HUES6 (cell line): Measurements from ENCODE around the gene UGT1A1.
"Not testable (repeated sequence)": the region's sequence is repeated elsewhere in the genome, so short reads cannot be mapped to it uniquely, and the experiment has no call there.

ENCODE experiments used
- H3K27ac ChIP-seq: 2 replicates; pipeline ENCODE4 v1.7.0; 2013; ENCODE audit warnings: low read depth, mild to moderate bottlenecking, low read length, inconsistent platforms
- H3K27me3 ChIP-seq: 2 replicates; pipeline ENCODE4 v1.6.1; 2013; ENCODE audit warnings: low read length; ENCODE audit not compliant: control insufficient read depth, insufficient read depth
- H3K36me3 ChIP-seq: 2 replicates; pipeline ENCODE4 v1.6.1; 2013; ENCODE audit warnings: low read length; ENCODE audit not compliant: control insufficient read depth, insufficient read depth
- H3K4me1 ChIP-seq: 2 replicates; pipeline ENCODE4 v1.6.1; 2013; ENCODE audit warnings: low read length; ENCODE audit not compliant: control insufficient read depth, insufficient read depth
- H3K4me3 ChIP-seq: 2 replicates; pipeline ENCODE4 v1.5.1; 2013; ENCODE audit warnings: low read depth, low read length
- H3K9ac ChIP-seq: one replicate; pipeline ENCODE4 v1.6.1; 2013; ENCODE audit warnings: mild to moderate bottlenecking, low read length
- H3K9me3 ChIP-seq: 2 replicates; pipeline ENCODE4 v1.6.1; 2013; ENCODE audit warnings: low read depth, low read length; ENCODE audit not compliant: control insufficient read depth, insufficient read depth

Gene UGT1A1

DNA sequence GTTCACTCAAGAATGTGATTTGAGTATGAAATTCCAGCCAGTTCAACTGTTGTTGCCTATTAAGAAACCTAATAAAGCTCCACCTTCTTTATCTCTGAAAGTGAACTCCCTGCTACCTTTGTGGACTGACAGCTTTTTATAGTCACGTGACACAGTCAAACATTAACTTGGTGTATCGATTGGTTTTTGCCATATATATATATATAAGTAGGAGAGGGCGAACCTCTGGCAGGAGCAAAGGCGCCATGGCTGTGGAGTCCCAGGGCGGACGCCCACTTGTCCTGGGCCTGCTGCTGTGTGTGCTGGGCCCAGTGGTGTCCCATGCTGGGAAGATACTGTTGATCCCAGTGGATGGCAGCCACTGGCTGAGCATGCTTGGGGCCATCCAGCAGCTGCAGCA is at the start of gene UGT1A1:
Gene UGT1A1 (plus strand): TSS at position 228 of the 400 bp plus-strand sequence. CDS start 18 bp downstream, at position 246.
- Histone ChIP-seq H3K27me3 (no peaks in the 10 kb centered on the region), H3K4me1 (no peaks in the 10 kb centered on the region), H3K9ac (no peak within 1 kb of the TSS), H3K4me3 (no peak within 1 kb of the TSS), H3K27ac (no peak within 1 kb of the TSS), H3K9me3 (peaks cover under 1% of the 10 kb centered on the region; the same call in 1 of the 2 replicates), H3K36me3 (no peaks in the 10 kb centered on the region)

DNA sequence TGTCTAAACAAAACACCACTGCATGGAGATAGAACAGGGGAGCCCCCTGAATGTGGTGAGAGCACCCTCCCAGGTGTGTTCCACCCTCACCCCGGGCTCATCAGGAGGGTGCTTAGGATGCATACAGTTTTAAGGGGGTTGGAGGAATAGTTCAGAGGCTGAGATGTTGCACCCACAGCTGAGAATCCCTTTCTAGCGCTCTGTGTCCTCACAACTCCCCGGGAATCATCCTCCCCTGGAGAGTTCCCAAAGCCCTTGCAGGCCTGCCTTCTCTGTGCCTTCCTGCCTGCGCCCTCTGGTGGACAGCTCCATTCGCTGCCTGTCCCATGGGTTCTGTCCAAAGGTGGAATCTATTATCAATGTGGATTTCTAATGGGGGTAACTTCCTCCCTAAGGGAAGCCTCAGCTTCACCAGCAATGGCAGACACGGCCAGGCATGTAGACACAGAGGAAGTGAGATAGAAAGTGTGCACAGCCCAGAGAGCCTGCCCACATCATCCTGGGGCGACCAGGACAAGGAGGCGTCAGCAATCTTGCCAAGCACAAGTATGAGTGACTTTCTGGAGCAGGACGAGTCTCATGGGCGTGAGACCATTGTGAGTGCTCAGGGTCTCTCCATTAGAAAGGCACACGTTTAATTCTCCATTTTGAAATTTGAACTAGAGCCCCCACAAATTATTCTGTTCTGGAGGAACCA is 48.6 kb upstream of the UGT1A1 start:
- H3K27ac ChIP-seq, result no peak overlapping the region

DNA sequence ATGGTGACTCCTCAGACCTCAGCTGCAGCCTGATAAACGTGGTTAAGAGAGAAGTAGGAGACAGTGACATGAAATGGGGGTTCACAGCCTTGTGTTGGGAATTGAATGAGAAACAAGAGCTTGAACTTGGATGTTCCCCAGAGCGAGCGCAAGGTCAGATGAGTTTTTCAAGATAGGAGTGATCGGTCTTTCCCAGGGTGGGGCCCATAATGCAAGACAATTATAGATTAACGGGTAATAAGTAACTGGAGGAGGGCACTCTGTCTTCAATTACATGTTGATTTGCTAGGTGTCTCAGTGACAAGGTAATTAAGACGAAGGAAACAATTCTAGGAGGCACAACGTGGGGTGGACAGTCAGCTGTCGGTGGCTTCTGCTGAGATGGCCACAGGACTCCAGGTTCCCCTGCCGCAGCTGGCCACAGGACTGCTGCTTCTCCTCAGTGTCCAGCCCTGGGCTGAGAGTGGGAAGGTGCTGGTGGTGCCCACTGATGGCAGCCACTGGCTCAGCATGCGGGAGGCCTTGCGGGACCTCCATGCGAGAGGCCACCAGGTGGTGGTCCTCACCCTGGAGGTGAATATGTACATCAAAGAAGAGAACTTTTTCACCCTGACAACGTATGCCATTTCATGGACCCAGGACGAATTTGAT is 47.3 kb upstream of the UGT1A1 start, which contains the start of gene UGT1A5:
Gene UGT1A5 (plus strand): TSS at position 297 of the 651 bp plus-strand sequence. CDS start 85 bp downstream, at position 382.
- H3K9ac ChIP-seq, result no peak within 1 kb of the TSS
- H3K4me1 ChIP-seq, result peaks cover 3% of the 10 kb centered on the region; the same call in 1 of the 2 replicates
- no peak within 1 kb of the TSS for H3K27ac ChIP-seq
- no peaks in the 10 kb centered on the region for H3K36me3 ChIP-seq
- no peaks in the 10 kb centered on the region for H3K9me3 ChIP-seq
- no peaks in the 10 kb centered on the region for H3K27me3 ChIP-seq
- no peak within 1 kb of the TSS for H3K4me3 ChIP-seq

More for the DNA sequence above, 48.6 kb upstream of the UGT1A1 start:
- Histone ChIP-seq H3K4me1 (peaks cover 3% of the 10 kb centered on the region; the same call in 1 of the 2 replicates), H3K4me3 (no peak overlapping the region), H3K9me3 (no peaks in the 10 kb centered on the region), H3K36me3 (no peaks in the 10 kb centered on the region), H3K27me3 (no peaks in the 10 kb centered on the region), H3K9ac (no peak overlapping the region)

DNA sequence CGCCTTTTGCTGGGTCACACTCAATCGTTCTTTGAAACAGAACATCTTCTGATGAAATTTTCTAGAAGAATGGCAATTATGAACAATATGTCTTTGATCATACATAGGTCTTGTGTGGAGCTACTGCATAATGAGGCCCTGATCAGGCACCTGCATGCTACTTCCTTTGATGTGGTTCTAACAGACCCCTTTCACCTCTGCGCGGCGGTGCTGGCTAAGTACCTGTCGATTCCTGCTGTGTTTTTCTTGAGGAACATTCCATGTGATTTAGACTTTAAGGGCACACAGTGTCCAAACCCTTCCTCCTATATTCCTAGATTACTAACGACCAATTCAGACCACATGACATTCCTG is 46.8 kb upstream of the UGT1A1 start:
- Histone ChIP-seq H3K36me3 (no peaks in the 10 kb centered on the region), H3K27me3 (no peaks in the 10 kb centered on the region), H3K9ac (no peak overlapping the region), H3K9me3 (no peaks in the 10 kb centered on the region), H3K27ac (no peak overlapping the region), H3K4me3 (no peak overlapping the region), H3K4me1 (peaks cover 3% of the 10 kb centered on the region; the same call in 1 of the 2 replicates)

DNA sequence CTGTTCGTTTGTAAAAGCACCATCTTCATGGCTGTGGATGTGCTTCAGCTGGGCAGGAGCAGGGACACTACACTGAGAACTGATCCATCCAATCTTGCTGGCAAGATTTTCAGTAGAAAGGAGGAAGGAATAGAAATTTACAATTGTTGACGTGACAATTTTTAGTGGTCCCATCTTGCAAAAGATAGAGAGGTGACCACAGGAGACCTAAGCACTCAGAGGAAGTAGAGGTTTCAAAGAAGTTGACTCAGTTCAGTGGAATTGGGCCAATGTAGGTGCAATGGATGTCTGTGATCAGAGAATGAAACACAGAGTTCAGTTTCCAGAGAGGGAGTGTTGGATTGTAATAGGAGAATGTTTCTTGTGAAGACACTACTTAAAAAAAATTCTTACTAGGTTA is 45.9 kb upstream of the UGT1A1 start:
- H3K36me3 ChIP-seq, result no peaks in the 10 kb centered on the region
- no peak overlapping the region for H3K27ac ChIP-seq
- no peak overlapping the region for H3K4me3 ChIP-seq
- H3K9me3 ChIP-seq, result no peaks in the 10 kb centered on the region
- peaks cover 3% of the 10 kb centered on the region; the same call in 1 of the 2 replicates for H3K4me1 ChIP-seq
- no peak overlapping the region for H3K9ac ChIP-seq
- no peaks in the 10 kb centered on the region for H3K27me3 ChIP-seq

DNA sequence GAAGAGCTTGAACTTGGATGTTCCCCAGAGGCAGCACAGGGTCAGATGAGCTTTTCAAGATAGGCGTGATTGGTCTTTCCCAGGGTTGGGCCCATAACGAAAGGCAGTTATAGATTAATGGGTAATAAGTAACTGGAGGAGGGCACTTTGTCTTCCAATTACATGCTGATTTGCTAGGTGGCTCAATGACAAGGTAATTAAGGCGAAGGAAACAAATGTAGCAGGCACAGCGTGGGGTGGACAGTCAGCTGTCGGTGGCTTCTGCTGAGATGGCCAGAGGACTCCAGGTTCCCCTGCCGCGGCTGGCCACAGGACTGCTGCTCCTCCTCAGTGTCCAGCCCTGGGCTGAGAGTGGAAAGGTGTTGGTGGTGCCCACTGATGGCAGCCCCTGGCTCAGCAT is 41.5 kb upstream of the UGT1A1 start, which contains the start of gene UGT1A4:
Gene UGT1A4 (plus strand): TSS at position 185 of the 400 bp plus-strand sequence. CDS start 85 bp downstream, at position 270.
- no peak within 1 kb of the TSS for H3K9ac ChIP-seq
- H3K27me3 ChIP-seq, result no peaks in the 10 kb centered on the region
- no peaks in the 10 kb centered on the region for H3K9me3 ChIP-seq
- H3K36me3 ChIP-seq, result no peaks in the 10 kb centered on the region
- no peak within 1 kb of the TSS for H3K27ac ChIP-seq
- no peak within 1 kb of the TSS for H3K4me3 ChIP-seq
- H3K4me1 ChIP-seq, result no peaks in the 10 kb centered on the region

DNA sequence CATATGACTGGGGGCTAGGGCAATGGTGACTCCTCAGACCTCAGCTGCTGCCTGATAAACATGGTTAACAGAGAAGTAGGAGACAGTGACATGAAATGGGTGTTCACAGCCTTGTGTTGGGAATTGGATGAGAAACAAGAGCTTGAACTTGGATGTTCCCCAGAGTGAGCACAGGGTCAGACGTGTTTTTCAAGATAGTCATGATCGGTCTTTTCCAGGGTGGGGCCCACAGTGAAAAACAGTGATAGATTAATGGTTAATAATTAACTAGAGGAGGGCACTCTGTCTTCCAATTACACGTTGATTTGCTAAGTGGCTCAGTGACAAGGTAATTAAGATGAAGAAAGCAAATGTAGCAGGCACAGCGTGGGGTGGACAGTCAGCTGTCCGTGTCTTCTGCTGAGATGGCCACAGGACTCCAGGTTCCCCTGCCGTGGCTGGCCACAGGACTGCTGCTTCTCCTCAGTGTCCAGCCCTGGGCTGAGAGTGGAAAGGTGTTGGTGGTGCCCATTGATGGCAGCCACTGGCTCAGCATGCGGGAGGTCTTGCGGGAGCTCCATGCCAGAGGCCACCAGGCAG is 31.3 kb upstream of the UGT1A1 start, which contains the start of gene UGT1A3:
Gene UGT1A3 (plus strand): TSS at position 320 of the 579 bp plus-strand sequence. CDS start 85 bp downstream, at position 405.
- no peak within 1 kb of the TSS for H3K27ac ChIP-seq
- peaks cover 5% of the 10 kb centered on the region; the same call in 1 of the 2 replicates for H3K9me3 ChIP-seq
- no peaks in the 10 kb centered on the region for H3K4me1 ChIP-seq
- H3K9ac ChIP-seq, result no peak within 1 kb of the TSS
- H3K4me3 ChIP-seq, result no peak within 1 kb of the TSS
- no peaks in the 10 kb centered on the region; the same call in 1 of the 2 replicates for H3K27me3 ChIP-seq
- H3K36me3 ChIP-seq, result no peaks in the 10 kb centered on the region

DNA sequence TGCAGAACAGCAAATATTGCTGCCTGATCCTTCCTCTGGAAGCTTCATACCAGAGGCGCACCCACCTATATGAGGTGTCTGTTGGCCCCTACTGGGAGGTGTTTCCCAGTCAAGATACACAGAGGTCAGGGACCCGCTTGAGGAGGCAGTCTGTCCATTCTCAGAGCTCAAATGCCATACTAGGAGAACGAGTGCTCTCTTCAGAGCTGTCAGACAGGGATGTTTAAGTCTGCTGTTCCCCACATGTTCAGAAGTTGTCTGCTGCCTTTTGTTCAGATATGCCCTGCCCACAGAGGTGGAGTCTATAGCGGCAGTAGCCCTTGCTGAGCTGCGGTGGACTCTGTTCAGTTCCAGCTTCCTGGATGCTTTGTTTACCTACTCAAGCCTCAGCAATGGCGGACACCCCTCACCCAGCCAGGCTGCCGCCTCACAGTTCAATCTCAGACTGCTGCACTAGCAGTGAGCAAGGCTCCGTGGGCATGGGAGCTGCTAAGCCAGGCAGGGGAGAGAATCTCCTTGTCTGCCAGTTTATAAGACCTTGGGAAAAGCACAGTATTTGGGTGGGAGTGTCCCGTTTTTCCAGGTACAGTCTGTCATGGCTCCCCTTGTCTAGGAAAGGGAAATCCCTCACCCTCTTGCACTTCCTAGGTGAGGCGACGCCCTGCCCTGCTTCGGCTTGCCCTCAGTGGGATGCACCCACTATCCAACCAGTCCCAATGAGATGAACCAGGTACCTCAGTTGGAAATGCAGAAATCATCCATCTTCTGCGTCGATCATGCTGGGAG is 23.0 kb upstream of the UGT1A1 start:
- not testable (repeated sequence) for H3K9me3 ChIP-seq, H3K27me3 ChIP-seq, H3K36me3 ChIP-seq, H3K4me1 ChIP-seq, H3K27ac ChIP-seq, H3K9ac ChIP-seq, H3K4me3 ChIP-seq

DNA sequence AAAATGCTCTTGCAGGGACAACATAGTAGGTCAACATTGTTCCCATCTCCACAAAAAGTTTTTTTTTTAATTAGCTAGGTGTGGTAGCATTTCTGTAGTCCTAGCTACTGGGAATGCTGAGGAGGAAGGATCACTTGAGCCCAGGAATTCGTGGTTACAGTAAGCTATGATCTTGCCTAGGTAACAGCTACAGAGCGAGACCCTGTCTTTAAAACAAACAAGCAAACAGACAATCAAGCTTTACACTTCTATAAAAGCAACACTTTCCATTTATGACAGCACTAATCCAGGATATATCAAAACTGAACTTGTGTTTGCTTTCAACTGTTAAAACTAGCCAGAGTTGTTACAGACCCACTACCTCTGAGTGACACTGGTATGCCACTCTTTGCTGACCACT is 19.2 kb upstream of the UGT1A1 start:
- no peak overlapping the region for H3K4me3 ChIP-seq
- H3K9ac ChIP-seq, result no peak overlapping the region
- peaks cover 14% of the 10 kb centered on the region for H3K9me3 ChIP-seq
- no peak overlapping the region for H3K27ac ChIP-seq
- H3K36me3 ChIP-seq, result no peaks in the 10 kb centered on the region
- H3K27me3 ChIP-seq, result no peaks in the 10 kb centered on the region
- H3K4me1 ChIP-seq, result no peaks in the 10 kb centered on the region

DNA sequence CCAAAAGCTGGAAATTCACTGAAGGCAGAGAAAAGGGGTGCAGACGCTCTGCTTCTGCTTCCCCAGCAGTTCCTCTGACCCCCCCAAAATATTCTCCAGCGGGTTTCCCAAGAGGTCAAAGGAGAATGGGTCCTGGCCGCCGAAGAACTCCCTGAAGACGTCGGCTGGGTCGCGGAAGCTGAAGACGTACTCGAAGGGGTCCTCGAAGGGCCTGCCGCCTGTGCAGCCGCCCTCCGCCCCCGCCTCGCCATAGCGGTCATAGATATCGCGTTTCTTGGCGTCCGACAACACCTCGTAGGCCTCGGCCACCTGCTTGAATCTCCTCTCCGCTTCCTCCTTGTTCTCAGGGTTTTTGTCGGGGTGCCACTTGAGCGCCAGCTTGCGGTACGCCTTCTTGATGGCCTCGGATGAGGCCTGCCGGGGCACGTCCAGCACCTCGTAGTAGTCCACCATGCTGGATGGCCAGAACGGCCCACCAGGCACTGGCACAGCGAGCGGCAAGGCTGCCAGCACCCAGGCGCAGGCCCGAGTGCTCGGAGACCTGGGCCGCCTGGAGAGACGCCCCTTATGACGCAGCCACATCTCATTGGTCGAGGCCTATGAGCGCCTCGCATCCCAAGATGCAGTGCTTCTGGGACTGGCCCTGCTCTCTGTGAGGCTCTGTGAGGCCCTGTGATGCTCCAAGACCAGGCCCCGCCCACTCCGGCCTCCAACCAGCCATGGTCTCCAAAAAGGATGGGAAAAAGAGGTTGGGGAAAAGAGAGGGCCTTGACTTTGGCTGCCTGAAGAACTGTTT is 16.4 kb upstream of the UGT1A1 start:
- H3K27ac ChIP-seq, result no peak overlapping the region
- H3K36me3 ChIP-seq, result no peaks in the 10 kb centered on the region
- no peak overlapping the region for H3K9ac ChIP-seq
- peaks cover 6% of the 10 kb centered on the region; the same call in 1 of the 2 replicates for H3K9me3 ChIP-seq
- no peaks in the 10 kb centered on the region for H3K27me3 ChIP-seq
- H3K4me1 ChIP-seq, result no peaks in the 10 kb centered on the region
- no peak overlapping the region for H3K4me3 ChIP-seq
